NCI-H345 (cell line): ENCODE measurements around the gene IL13RA2.

Experiments
- DNase-seq: peaks from one replicate; lab custom pipeline; 2025; lab: John Stamatoyannopoulos, UW

IL13RA2 gene

GRCh38 chrX:114985967-114986592 lies 31.3 kb downstream of the IL13RA2 start:
- no peak for DNase-seq

- no peak for DNase-seq
Observed at GRCh38 chrX:114976292-114976691, 41.1 kb downstream of the IL13RA2 start.

- no peak for DNase-seq
Observed at GRCh38 chrX:114973013-114973412, 44.4 kb downstream of the IL13RA2 start.

- DNase-seq: no peak
Observed at GRCh38 chrX:114970806-114971205, 46.6 kb downstream of the IL13RA2 start.

- no peak for DNase-seq
Observed at GRCh38 chrX:114964374-114964773, 53.0 kb downstream of the IL13RA2 start.

- no peak for DNase-seq
Observed at GRCh38 chrX:114962209-114962608, 55.2 kb downstream of the IL13RA2 start.

- DNase-seq: no peak
Observed at GRCh38 chrX:114959729-114960128, 57.7 kb downstream of the IL13RA2 start.
